Measurements from ENCODE around the gene LRRC56. TPM values are rescaled to one million over a fixed set of nuclear protein-coding genes. Genes with fewer than 3 reads are reported as not detected.

Gene LRRC56
- total RNA-seq, 1 donor from 2014 or later, result 0.26 TPM

DNA sequence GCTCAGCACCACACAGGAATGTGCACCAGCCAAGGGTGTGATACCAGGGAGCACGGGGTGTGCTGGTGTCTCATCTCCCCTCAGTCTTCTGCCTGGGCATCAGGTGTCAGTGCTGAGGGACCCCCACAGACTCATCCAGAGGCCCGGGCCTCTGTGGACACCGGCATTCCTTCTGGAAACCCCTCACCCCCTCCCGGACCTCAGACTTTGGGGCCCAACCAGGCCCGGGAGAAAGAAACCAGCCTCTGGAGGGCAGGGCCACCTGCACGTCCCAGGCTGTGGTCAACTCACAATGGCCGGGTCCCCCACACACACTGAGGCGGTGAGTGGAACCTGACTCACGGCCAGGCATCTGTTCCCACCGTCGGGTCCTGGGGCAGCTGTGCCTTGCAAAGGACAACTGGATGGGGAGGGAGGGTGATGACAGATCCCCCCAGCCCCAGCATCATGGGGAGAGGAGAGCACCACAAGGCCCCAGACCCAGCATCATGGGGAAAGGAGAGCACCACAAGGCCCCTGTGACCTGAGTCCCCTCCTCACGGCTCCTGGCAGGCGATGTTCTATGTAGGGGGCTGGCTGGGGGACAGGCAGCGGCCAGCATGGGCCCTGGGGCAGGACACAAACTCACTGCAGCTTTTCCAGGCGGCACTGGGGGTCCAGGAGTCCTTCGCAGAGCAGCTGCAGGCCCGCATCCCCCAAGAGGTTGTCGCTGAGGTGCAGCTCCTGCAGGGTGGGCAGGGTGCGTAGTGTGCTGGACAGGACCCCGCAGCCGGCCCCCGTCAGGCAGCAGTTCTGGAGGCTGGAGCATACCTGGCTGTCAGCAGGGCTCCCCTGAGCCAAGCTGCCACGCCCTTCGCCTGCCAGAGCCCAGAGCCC lies 37.9 kb upstream of the LRRC56 start:
- TF ChIP-seq, protein P1, sequence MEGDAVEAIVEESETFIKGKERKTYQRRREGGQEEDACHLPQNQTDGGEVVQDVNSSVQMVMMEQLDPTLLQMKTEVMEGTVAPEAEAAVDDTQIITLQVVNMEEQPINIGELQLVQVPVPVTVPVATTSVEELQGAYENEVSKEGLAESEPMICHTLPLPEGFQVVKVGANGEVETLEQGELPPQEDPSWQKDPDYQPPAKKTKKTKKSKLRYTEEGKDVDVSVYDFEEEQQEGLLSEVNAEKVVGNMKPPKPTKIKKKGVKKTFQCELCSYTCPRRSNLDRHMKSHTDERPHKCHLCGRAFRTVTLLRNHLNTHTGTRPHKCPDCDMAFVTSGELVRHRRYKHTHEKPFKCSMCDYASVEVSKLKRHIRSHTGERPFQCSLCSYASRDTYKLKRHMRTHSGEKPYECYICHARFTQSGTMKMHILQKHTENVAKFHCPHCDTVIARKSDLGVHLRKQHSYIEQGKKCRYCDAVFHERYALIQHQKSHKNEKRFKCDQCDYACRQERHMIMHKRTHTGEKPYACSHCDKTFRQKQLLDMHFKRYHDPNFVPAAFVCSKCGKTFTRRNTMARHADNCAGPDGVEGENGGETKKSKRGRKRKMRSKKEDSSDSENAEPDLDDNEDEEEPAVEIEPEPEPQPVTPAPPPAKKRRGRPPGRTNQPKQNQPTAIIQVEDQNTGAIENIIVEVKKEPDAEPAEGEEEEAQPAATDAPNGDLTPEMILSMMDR (IDR thresholded peaks at IDR 0.05; ENCODE audit: insufficient read depth, low read length, severe bottlenecking), result no peak
- DNase-seq (ENCODE audit: low read depth) (no peak), FAIRE-seq (no peak)
- H3K27me3 ChIP-seq (ENCODE audit: control insufficient read depth, insufficient read depth, low read length), result no peaks in the 10 kb centered on the region
- H3K4me3 ChIP-seq (ENCODE audit: low read depth, low read length), result no peak overlapping the region
- peaks cover 55% of the 10 kb centered on the region for H3K36me3 ChIP-seq (ENCODE audit: control insufficient read depth, insufficient read depth, low read length)

DNA sequence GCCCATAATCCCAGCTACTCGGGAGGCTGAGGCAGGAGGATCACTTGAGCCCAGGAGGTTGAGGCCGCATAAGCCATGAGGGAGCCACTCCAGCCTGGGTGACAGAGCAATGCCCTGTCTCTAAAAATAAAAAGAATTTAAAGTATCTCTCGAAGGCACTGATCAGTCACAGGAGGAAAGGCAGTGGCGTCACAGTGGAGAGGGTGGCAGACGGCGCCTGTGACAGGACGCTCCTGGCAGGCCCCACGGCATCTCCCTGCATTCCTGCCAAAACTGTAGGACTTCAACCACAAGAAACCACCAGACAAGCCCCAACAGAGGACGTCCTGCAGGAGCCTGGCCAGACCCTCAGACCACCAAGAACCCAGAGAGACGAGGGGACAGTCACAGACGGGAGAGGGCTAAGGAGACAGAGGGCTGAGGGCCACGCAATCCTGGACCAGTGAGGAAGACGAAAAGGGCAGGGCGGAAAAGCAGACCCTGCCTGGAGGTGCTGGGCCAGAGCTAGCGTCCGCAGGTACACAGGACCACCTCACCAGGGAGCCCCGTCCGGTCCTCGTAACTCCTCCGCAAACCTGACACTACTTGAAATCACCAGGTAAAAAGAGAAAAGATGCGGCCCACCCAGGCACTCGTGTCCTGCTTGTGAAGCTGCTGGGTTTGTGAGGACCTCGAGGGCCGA lies 36.2 kb upstream of the LRRC56 start:
- Histone ChIP-seq H3K4me3 (ENCODE audit: low read depth, low read length) (no peak overlapping the region), H3K36me3 (ENCODE audit: control insufficient read depth, insufficient read depth, low read length) (peaks cover 49% of the 10 kb centered on the region), H3K27me3 (ENCODE audit: control insufficient read depth, insufficient read depth, low read length) (no peaks in the 10 kb centered on the region)
- no peak for DNase-seq (ENCODE audit: low read depth)
- FAIRE-seq, result no peak
- TF ChIP-seq, protein P1 (IDR thresholded peaks at IDR 0.05; ENCODE audit: insufficient read depth, low read length, severe bottlenecking), result no peak

DNA sequence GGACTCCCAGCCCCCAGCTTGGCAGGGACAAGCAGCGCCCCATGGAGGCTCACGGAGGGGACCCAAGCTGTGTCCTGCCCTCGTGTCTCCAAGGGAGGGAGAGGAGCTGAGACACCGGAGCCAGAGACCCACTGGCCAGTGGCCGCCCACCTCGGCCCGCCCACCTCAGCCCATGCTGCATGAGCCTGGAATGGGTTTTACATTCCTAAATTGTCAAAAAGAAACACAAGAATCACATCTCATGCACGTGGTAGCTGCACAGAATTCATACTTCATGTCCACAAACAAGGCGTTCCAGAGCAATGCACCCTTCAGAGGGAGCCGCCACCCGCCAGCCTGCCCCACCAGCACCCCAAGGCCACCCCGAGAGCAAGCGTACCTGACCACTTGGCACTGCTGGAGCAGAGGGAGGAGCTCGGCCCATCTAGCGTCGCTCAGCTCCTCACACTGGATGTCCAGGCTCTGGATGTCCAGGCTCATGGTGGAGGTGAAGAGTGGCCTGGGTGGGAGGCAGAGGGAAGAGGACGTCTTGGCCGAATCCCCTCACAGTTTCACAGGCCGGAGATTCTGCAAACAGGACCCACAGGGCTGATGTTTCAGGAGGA lies 35.5 kb upstream of the LRRC56 start:
- peaks cover 49% of the 10 kb centered on the region for H3K36me3 ChIP-seq (ENCODE audit: control insufficient read depth, insufficient read depth, low read length)
- FAIRE-seq, result no peak

DNA sequence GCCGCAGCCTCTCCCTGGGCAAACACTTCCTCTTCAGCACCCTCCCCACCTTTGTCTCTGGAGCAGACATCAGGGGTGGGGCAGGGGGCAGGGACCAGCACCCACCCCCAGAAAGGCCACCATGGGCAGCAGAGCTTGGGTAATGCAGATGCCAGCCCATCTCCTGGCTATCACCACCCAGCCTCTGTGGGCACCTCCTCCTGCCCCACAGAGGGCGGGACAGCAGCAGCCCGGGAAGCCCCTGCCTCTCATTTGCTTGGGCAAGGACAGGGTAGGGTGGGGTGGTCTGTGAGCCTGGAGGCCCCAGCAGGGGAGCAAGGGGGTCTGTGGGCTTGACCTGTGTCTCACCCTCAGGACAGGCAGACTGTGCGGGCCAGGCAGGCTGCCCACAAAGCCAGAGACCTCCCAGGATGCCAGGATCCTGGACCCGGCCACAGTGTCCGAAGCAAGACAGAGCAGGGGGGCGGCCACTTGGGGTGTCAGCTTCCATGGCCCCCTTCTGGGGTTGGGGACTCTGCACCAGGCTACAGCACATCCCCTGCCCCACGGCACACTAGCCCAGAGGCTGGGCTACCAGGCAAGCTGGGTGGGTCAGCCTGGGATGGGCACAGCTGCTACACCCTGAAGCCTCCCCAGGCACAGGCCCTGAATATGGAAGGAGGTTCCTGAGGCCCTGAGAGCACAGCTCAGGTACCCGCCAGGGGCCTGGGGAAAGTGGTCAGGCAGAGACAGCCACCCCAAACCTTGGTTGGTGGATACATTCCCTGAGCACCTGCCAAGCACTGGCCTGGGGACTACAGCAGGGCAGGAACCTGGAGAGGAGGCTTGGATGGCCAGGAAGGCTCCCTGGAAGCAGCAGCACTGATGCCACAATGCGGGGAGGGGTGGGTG lies 34.8 kb upstream of the LRRC56 start:
- peaks cover 42% of the 10 kb centered on the region for H3K36me3 ChIP-seq (ENCODE audit: control insufficient read depth, insufficient read depth, low read length)
- H3K4me3 ChIP-seq (ENCODE audit: low read depth, low read length), result no peak overlapping the region
- H3K27me3 ChIP-seq (ENCODE audit: control insufficient read depth, insufficient read depth, low read length), result no peaks in the 10 kb centered on the region
- TF ChIP-seq, protein P1 (IDR thresholded peaks at IDR 0.05; ENCODE audit: insufficient read depth, low read length, severe bottlenecking), result no peak
- FAIRE-seq, result no peak
- no peak for DNase-seq (ENCODE audit: low read depth)

More for the DNA sequence above, 35.5 kb upstream of the LRRC56 start:
- TF ChIP-seq, protein P1 (IDR thresholded peaks at IDR 0.05; ENCODE audit: insufficient read depth, low read length, severe bottlenecking), result no peak
- H3K27me3 ChIP-seq (ENCODE audit: control insufficient read depth, insufficient read depth, low read length), result no peaks in the 10 kb centered on the region
- no peak for DNase-seq (ENCODE audit: low read depth)
- no peak overlapping the region for H3K4me3 ChIP-seq (ENCODE audit: low read depth, low read length)

DNA sequence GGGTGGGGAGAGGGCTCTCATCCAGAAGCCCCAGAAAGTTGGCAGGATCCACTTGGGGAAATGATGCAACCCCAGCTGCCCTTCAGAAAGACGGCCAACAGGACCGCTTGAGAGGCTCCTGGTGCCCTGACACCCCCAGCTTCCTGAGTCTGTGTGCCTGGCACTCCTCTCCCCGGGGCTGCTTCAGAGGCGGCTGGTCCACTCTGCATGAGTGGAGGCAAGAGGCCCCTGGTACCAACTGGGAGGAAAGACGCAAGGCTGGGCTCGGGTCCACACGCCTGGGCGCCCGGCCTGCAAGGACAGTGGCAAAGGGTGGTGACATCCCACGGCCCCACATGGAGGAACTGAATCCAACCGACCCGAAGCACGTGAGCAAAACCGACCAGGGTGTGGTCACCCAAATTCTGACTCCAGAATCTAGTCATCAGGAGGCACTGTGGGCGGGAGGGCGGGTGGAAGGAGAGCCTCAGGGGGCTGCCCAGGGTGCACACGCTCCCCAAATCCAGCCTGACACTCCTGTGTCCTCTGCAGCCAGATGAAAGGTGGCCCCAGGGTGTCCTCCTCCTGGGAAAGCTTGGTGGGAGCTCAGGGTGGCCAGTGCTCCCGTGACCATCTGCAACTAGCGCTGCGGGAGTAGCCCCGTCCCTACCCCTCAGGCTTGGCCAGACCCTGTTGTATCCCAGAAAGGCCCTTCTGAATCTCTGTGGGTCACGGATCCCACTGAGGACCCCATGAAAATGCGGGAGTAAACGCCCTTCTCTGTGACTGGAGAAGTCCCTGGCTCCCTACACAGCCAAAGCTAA lies 33.9 kb upstream of the LRRC56 start:
- DNase-seq (ENCODE audit: low read depth), result no peak
- FAIRE-seq, result no peak
- peak overlapping the region; percentile 58 for H3K4me3 ChIP-seq (ENCODE audit: low read depth, low read length)
- H3K36me3 ChIP-seq (ENCODE audit: control insufficient read depth, insufficient read depth, low read length), result peaks cover 34% of the 10 kb centered on the region
- TF ChIP-seq, protein P1 (IDR thresholded peaks at IDR 0.05; ENCODE audit: insufficient read depth, low read length, severe bottlenecking), result no peak
- H3K27me3 ChIP-seq (ENCODE audit: control insufficient read depth, insufficient read depth, low read length), result no peaks in the 10 kb centered on the region

Data from bronchial epithelial cell (primary cell).